Muscle layer of colon (tissue), 2 donors: ENCODE results near the gene ELSPBP1.
"Not testable (repeated sequence)": the region's sequence is repeated elsewhere in the genome, so short reads cannot be mapped to it uniquely, and the experiment has no call there.

ENCODE experiments used
- H3K27ac ChIP-seq: one replicate; pipeline ENCODE4 v1.7.0; 2013; ENCODE audit warnings: low read depth, mild to moderate bottlenecking, low read length, moderate library complexity
- H3K27me3 ChIP-seq, 2 donors: one replicate each; pipeline ENCODE4 v1.7.0; 2013; ENCODE audit warnings: low read length in 2 of 2, mild to moderate bottlenecking in 2 of 2; ENCODE audit not compliant: insufficient read depth in 2 of 2, control insufficient read depth in 1 of 2
- H3K36me3 ChIP-seq: one replicate; pipeline ENCODE4 v1.7.0; 2013; ENCODE audit warnings: mild to moderate bottlenecking, low read length; ENCODE audit not compliant: insufficient read depth
- H3K4me1 ChIP-seq: one replicate; pipeline ENCODE4 v1.7.0; 2013; ENCODE audit warnings: mild to moderate bottlenecking, low read length; ENCODE audit not compliant: insufficient read depth
- H3K4me3 ChIP-seq, 2 donors: one replicate each; pipeline ENCODE4 v1.7.0; 2013; ENCODE audit warnings: low read length in 2 of 2, low read depth in 1 of 2, mild to moderate bottlenecking in 1 of 2, moderate library complexity in 1 of 2
- H3K9ac ChIP-seq: one replicate; pipeline ENCODE4 v1.7.0; 2013; ENCODE audit warnings: low read length
- H3K9me3 ChIP-seq: one replicate; pipeline ENCODE4 v1.7.0; 2013; ENCODE audit warnings: mild to moderate bottlenecking, low read length
- donor health status: abdominal sarcoma.
- donor health status: Adenocarcinoma of cecum.

The ELSPBP1 gene

GRCh38 chr19:47994209-47994802, at the start of gene ELSPBP1:
ELSPBP1 (plus strand) TSS chr19:47994632; CDS start chr19:48008668, 14,036 bp downstream.
- H3K27me3 ChIP-seq, result no peaks in the 10 kb centered on the region
- no peak within 1 kb of the TSS for H3K9ac ChIP-seq
- no peaks in the 10 kb centered on the region for H3K36me3 ChIP-seq
- no peak within 1 kb of the TSS for H3K27ac ChIP-seq
- no peak within 1 kb of the TSS for H3K4me3 ChIP-seq
- no peaks in the 10 kb centered on the region for H3K4me1 ChIP-seq
- H3K9me3 ChIP-seq, result no peaks in the 10 kb centered on the region

GRCh38 chr19:47949852-47950521, 44.4 kb upstream of the ELSPBP1 start:
- H3K4me3 ChIP-seq, H3K9ac ChIP-seq, H3K27ac ChIP-seq, H3K36me3 ChIP-seq, H3K27me3 ChIP-seq, H3K9me3 ChIP-seq, H3K4me1 ChIP-seq: not testable (repeated sequence)

- not testable (repeated sequence) for H3K9ac ChIP-seq, H3K27ac ChIP-seq, H3K4me3 ChIP-seq, H3K36me3 ChIP-seq, H3K27me3 ChIP-seq, H3K4me1 ChIP-seq, H3K9me3 ChIP-seq
Measured at GRCh38 chr19:47952132-47952531, 42.3 kb upstream of the ELSPBP1 start.

GRCh38 chr19:47955936-47956335, 38.5 kb upstream of the ELSPBP1 start:
- H3K36me3 ChIP-seq, H3K27ac ChIP-seq, H3K27me3 ChIP-seq, H3K9me3 ChIP-seq, H3K4me3 ChIP-seq, H3K9ac ChIP-seq, H3K4me1 ChIP-seq: not testable (repeated sequence)

- Histone ChIP-seq H3K4me3 (no peak overlapping the region), H3K27ac (no peak overlapping the region), H3K4me1 (no peaks in the 10 kb centered on the region), H3K9me3 (no peaks in the 10 kb centered on the region), H3K27me3 (no peaks in the 10 kb centered on the region), H3K9ac (no peak overlapping the region), H3K36me3 (no peaks in the 10 kb centered on the region)
Measured at GRCh38 chr19:47973529-47973928, 20.9 kb upstream of the ELSPBP1 start.

- H3K27me3 ChIP-seq, result no peaks in the 10 kb centered on the region
- no peak overlapping the region for H3K27ac ChIP-seq
- no peaks in the 10 kb centered on the region for H3K36me3 ChIP-seq
- H3K4me1 ChIP-seq, result no peaks in the 10 kb centered on the region
- H3K9ac ChIP-seq, result no peak overlapping the region
- no peak overlapping the region for H3K4me3 ChIP-seq
- no peaks in the 10 kb centered on the region for H3K9me3 ChIP-seq
Measured at GRCh38 chr19:47991191-47991808, 3.1 kb upstream of the ELSPBP1 start.

- H3K27me3 ChIP-seq, result no peaks in the 10 kb centered on the region
- H3K27ac ChIP-seq, result no peak within 1 kb of the TSS
Measured at GRCh38 chr19:47992070-47992469, 2.4 kb upstream of the ELSPBP1 start, which contains the start of gene BSPH1. BSPH1 (minus strand) TSS chr19:47992170; CDS start chr19:47992081, 89 bp downstream.

GRCh38 chr19:47996230-47996727, 1.8 kb downstream of the ELSPBP1 start:
- no peaks in the 10 kb centered on the region for H3K27me3 ChIP-seq
- no peak overlapping the region for H3K9ac ChIP-seq
- no peaks in the 10 kb centered on the region for H3K4me1 ChIP-seq
- H3K36me3 ChIP-seq, result no peaks in the 10 kb centered on the region
- H3K9me3 ChIP-seq, result no peaks in the 10 kb centered on the region
- no peak overlapping the region for H3K27ac ChIP-seq
- no peak overlapping the region for H3K4me3 ChIP-seq

More at GRCh38 chr19:47992070-47992469, 2.4 kb upstream of the ELSPBP1 start, which contains the start of gene BSPH1:
- no peaks in the 10 kb centered on the region for H3K4me1 ChIP-seq
- H3K9ac ChIP-seq, result no peak within 1 kb of the TSS
- no peak within 1 kb of the TSS for H3K4me3 ChIP-seq
- H3K36me3 ChIP-seq, result no peaks in the 10 kb centered on the region
- no peaks in the 10 kb centered on the region for H3K9me3 ChIP-seq

- Histone ChIP-seq H3K27ac (no peak overlapping the region), H3K4me3 (no peak overlapping the region)
Measured at GRCh38 chr19:47998800-47999199, 4.4 kb downstream of the ELSPBP1 start.

GRCh38 chr19:48000846-48001245, 6.4 kb downstream of the ELSPBP1 start:
- no peaks in the 10 kb centered on the region for H3K4me1 ChIP-seq
- H3K27ac ChIP-seq, result no peak overlapping the region
- no peaks in the 10 kb centered on the region for H3K9me3 ChIP-seq

More at GRCh38 chr19:47998800-47999199, 4.4 kb downstream of the ELSPBP1 start:
- H3K36me3 ChIP-seq, result no peaks in the 10 kb centered on the region
- no peaks in the 10 kb centered on the region for H3K27me3 ChIP-seq
- no peaks in the 10 kb centered on the region for H3K4me1 ChIP-seq
- no peak overlapping the region for H3K9ac ChIP-seq
- no peaks in the 10 kb centered on the region for H3K9me3 ChIP-seq

GRCh38 chr19:48004236-48004635, 9.8 kb downstream of the ELSPBP1 start:
- H3K9me3 ChIP-seq, result no peaks in the 10 kb centered on the region
- no peaks in the 10 kb centered on the region for H3K4me1 ChIP-seq
- no peaks in the 10 kb centered on the region for H3K36me3 ChIP-seq
- no peak overlapping the region for H3K9ac ChIP-seq
- H3K4me3 ChIP-seq, result no peak overlapping the region
- H3K27me3 ChIP-seq, result peaks cover 0 to 4% of the 10 kb centered on the region in 2 donors
- H3K27ac ChIP-seq, result no peak overlapping the region

More at GRCh38 chr19:48000846-48001245, 6.4 kb downstream of the ELSPBP1 start:
- no peaks in the 10 kb centered on the region for H3K27me3 ChIP-seq
- no peaks in the 10 kb centered on the region for H3K36me3 ChIP-seq
- no peak overlapping the region for H3K4me3 ChIP-seq
- no peak overlapping the region for H3K9ac ChIP-seq
